ENCODE data around the gene SH3PXD2B. TPM values are rescaled to one million over a fixed set of nuclear protein-coding genes. Genes with fewer than 3 reads are reported as not detected.

The SH3PXD2B gene
- total RNA-seq, 4 donors from 2014 or later = 26.6 to 48.7 (median 38.9) TPM

DNA sequence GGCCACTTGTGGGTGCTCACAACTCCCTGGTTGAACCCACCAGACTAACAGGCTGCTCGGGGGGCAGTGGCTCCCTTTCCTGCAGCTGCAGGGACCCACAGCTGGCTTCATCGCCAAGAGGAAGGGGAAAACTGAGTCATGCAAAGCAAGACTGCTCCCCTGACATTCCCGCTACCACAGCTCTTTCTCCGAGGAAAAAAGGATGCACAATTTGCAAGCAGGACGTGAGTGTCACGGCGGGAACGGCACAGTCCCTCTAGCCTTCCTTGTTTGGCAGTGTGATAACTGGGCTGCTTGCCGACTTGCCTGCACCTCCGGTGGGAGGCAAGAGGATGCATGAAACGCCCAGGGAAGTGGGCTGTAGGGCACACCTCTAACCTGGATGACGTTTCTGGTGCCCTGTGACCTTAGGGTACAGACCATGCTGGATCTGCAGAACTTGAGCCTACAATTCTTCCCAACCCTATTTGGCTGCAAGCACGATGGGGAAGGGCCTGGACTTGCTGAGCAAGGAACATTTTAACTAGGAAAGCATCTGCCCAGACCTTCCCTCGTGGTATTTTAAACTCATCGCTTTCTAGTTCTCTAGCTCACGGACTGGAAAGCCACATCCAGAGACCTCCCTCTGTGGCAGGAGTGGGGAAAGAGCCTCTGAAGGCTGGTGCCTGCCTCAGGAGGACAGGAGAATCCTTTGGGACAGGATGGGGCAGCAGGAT lies 7.8 kb downstream of the SH3PXD2B start:
- TF ChIP-seq, protein P1, sequence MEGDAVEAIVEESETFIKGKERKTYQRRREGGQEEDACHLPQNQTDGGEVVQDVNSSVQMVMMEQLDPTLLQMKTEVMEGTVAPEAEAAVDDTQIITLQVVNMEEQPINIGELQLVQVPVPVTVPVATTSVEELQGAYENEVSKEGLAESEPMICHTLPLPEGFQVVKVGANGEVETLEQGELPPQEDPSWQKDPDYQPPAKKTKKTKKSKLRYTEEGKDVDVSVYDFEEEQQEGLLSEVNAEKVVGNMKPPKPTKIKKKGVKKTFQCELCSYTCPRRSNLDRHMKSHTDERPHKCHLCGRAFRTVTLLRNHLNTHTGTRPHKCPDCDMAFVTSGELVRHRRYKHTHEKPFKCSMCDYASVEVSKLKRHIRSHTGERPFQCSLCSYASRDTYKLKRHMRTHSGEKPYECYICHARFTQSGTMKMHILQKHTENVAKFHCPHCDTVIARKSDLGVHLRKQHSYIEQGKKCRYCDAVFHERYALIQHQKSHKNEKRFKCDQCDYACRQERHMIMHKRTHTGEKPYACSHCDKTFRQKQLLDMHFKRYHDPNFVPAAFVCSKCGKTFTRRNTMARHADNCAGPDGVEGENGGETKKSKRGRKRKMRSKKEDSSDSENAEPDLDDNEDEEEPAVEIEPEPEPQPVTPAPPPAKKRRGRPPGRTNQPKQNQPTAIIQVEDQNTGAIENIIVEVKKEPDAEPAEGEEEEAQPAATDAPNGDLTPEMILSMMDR (IDR thresholded peaks at IDR 0.05; ENCODE audit: low read depth) = no peak

DNA sequence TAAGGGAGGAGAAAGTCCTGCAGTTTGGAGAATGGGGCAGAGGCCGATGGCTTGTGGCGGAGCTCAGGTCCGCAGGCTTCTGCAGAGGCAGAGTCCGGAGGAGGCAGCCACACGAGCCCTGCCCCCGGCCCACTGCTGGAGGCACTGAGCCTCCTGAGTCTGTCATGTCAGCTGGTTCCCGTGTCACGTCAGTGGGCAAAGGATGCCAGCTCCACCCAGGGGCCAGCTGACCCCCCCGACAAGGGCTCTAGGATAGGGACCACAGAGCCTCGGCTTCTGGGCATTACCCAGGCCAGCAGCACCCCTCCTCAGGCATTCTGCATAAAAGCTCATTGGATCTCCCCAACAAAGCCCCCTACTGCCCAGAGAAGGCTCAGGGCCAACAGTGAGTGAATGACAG lies 8.5 kb downstream of the SH3PXD2B start:
- TF ChIP-seq, protein P1 (IDR thresholded peaks at IDR 0.05; ENCODE audit: low read depth) = no peak

DNA sequence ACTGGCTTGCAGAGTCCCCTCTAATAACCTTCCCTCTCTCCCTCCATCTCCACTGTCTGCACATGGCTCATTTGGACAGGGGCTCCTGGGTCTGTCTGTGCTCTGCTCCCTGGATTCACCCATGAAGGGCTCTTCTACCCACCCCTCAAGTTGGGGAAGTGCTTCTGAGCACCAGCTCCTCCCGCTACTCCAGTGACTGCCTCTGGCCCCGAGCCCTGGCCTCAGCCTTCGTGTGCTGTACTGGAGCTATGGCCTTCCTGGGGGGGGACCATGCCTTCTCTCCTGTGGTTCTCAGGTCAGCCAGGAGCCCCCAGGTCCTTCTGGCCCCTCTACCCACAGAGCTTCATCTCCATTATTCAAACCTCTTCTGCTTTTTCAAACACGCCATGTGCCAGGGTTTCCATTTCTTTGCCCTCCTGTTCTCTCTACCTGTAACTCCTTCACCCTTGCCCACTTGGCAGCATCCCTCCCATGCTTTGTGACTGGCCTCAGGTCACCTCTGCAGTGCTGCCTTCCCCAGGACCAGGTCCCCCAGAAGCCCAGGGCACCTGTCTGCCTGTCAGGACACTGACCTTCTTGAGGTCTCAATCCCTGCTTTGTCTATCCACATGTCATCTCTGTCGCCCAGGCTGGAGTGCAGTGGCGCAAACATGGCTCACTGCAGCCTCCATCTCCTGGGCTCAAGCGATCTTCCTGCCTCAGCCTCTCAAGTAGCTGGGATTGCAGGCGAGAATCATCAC lies 9.5 kb downstream of the SH3PXD2B start:
- TF ChIP-seq, protein P1 (IDR thresholded peaks at IDR 0.05; ENCODE audit: low read depth) = no peak

DNA sequence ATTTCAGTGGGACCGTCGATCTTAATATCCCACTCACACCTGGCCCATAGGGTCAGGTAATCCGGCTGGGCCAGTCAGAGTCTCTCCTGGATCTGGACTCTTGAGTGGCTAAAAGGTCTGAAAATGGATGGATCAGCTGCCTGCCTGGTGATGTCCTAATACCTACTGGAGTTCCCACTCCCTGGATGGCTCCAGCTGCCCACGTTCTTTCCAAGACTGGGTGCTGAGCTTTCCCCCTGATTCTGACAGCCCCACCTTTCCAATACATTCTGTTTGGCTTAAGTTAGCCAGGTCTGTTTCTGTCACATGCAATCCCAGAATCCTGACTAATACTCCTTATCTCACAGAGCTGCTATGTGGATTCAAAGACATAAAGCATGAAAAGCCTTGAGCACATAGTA lies 10.2 kb downstream of the SH3PXD2B start:
- TF ChIP-seq, protein P1 (IDR thresholded peaks at IDR 0.05; ENCODE audit: low read depth) = no peak

DNA sequence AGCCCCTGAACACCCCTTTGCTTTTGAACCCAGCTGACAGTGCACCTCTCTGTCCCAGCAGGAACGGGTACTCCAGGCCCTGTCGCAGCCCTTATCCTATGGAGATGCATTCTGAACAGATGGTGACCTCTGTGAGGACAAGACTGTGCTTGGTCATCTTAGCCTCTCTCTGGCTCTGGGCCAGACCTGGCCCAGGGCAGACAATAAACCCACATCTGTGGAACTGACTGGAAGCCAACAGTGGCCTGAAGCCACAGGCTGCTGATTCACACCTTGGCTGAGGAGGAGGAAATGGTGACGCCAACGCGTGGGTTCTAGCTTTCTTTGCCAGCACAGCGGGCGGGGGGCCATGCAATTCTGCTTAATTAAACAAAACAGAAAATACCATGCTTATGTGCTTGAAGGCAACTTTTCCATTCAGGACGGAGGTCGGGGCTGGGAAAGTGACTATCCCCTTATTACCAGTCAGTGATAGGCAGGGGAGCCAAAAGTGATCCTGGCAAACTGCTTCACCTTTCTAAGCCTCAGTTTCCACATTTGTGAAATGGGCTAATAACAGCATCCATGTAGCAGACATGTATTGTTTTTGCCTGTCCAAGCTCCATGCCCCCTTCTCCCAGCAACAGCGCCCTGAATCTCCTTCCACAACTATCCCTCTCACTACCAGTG lies 10.8 kb downstream of the SH3PXD2B start:
- TF ChIP-seq, protein P1 (IDR thresholded peaks at IDR 0.05; ENCODE audit: low read depth) = no peak

DNA sequence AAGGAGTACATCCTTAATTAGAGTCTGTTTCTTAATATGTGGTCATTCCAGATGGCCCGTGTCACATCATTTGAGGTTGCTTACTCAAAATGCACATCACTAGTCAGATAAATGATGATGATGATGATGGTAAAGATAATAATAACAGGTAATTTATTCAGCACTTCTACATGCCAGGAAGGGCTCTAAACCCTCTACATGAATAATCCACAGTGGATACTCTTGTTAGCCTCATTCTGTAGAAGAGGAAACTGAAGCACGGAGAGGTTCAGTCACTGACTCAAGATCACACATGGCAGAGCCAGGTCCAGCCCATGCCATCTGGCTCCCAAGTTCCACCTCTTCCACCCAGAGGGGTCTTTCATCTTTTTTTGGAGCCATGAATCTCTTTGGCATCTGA lies 11.7 kb downstream of the SH3PXD2B start:
- TF ChIP-seq, protein P1 (IDR thresholded peaks at IDR 0.05; ENCODE audit: low read depth) = no peak

DNA sequence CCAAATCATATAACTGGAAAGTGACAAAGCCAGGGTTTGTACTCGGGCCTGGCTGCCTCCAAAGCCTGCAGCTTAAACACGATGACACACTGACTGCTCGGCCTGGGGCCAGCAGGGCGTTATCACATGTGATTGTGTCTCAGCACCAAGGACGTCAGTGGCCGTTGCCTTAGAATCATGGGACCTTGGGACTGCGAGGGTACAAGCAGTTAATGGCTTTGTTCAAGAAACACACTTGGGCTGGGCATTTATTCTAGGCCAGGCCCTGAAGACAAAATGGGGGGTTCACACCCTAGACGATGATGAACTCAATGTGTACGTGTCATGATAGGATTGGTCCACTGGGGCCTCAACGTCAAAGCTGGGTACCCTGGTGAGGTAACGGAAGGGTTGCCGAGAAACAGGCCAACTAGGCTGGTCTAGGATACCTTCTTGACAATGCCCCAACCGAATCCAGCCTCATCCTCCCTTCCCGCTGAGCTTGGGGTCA lies 13.0 kb downstream of the SH3PXD2B start:
- TF ChIP-seq, protein P1 (IDR thresholded peaks at IDR 0.05; ENCODE audit: low read depth) = no peak
